NCI-H2029 treated with DMSO at 0.1 percent for 48 hours (cell line): ENCODE results near the gene DEFB108B.
"Not testable (repeated sequence)": the region's sequence is repeated elsewhere in the genome, so short reads cannot be mapped to it uniquely, and the experiment has no call there.

Experiments
- DNase-seq: peaks from one replicate; lab custom pipeline; 2025; lab: John Stamatoyannopoulos, UW

The DEFB108B gene

DNA sequence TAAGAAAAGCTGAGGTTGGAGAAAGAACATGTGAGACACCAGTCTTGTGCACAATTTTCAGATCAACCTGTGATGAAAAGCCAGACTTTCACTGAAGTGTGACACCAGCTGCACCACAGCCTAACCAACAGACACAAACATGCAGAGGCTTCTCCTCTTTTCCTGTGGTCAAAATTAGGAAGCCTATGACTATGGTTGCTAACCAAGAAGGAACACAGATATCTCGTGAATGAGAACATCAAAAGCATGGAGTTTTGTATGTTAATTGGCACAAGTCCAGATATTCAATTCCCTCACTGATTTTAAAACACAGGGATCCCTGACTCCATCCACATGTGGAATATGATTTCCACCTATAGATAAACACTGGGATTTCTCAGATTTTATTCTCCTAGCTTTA lies 11.5 kb upstream of the DEFB108B start:
- DNase-seq, result not testable (repeated sequence)

DNA sequence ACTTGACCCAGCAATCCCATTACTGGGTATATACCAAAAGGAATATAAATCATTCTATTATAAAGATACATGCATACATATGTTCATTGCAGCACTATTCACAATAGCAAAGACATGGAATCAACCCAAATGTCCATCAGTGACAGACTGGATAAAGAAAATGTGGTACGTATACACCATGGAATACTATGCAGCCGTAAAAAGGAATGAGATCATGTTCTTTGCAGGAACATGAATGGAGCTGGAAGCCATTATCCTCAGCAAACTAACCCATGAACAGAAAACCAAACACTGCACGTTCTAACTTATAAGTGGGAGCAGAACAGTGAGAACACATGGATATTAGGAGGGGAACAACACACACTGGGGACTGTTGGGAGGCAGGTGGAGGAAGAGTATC lies 3.8 kb upstream of the DEFB108B start:
- DNase-seq, result not testable (repeated sequence)

DNA sequence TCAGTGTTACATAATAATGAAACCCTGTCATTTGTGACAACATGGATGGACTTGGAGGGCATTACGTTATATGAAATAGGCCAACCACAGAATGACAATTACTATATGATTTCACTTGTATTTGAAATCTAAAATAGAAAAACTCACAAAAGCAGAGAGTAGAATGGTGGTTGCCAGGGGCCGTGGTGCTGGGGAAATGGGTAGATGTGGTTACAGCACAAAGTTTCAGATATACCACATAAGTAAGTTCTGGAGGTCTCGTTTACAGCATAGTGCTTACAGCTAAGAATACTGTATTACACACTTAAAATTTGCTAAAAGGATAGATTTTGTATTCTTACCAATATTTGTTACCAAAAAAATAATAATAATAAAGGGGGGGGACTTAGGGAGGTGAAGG lies 3.3 kb upstream of the DEFB108B start:
- not testable (repeated sequence) for DNase-seq

DNA sequence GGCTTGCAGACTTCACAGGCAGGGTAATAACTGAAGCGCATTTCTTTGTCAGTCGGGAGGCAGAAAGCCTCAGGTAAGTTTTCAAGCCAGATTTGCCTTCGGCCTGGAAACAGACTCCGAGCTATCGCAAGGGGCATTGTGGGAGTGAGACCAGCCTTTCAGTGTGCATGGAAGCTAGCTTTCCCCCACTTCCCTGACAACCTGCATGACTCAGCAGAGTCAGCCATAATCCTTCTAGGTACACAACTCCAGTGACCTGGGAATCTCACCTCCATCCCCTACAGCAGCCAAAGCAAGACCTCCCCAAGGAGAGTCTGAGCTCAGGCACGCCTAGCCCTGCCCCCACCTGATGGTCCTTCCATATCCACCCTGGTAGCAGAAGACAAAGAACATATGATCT lies 9.7 kb downstream of the DEFB108B start:
- DNase-seq, result not testable (repeated sequence)

DNA sequence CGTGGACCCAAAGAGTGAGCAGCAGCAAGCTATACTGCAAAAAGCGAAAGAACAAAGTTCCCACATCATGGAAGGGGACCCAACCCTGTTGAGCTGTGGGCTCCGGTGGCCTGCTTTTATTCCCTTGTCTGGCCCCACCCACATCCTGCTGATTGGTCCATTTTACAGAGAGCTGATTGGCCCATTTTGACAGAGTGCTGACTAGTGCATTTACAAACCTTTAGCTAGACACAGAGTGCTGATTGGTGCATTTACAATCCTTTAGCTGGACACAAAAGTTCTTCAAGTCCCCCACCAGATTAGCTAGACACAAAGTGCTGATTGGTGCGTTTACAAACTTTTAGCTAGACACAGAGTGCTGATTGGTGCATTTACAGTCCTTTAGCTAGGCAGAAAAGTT lies 10.4 kb downstream of the DEFB108B start:
- not testable (repeated sequence) for DNase-seq

DNA sequence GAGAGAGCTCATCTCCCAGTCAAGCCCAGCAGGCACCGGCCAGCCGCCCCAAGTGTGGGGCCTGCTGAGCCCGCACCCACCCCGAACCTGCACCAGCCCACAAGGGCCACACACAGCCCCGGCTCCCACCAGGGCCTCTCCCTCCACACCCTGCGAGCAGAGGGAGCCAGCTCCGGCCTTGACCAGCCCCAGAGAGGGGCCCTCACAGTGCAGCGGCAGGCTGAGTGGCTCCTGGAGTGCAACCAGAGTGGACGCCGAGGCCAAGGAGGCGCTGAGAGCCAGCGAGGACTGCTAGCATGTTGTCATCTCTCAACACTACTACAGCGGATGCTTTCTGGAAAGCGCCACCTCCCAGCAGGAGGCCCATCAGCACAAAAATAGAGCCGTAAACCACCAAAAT lies 10.9 kb downstream of the DEFB108B start:
- no peak for DNase-seq

DNA sequence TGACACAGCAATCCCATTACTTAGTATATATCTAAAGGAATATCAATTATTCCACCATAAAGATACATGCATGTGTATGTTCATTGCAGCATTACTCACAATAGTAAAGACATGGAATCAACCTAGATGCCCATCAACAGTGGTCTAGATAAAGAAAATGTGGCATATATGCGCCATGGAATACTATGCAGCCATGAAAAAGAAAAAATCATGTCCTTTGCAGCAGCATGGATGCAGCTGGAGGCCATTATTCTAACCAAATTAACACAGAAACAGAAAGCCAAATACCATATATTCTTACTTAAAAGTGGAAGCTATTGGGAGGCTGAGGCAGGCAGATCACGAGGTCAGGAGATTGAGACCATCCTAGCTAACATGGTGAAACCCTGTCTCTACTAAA lies 20.9 kb downstream of the DEFB108B start:
- not testable (repeated sequence) for DNase-seq

DNA sequence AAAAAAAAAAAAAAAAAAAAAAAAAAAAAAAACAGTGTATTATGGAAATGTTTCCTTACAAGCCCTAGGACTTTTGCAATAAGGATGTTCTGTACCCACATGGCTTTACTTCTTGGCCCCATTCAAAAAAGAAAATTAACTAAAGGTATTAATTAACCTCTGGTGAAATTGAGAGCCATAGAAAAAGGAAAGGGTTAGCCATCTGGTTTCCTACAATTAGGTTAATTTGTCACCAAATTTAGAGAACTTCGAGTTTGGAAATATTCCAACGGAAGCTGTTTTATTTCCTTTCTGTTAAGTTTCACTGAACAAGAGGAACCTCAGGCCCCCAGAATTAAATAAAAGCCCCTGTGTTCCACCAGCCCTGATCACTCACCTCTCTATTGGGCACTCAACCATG lies 22.9 kb downstream of the DEFB108B start:
- not testable (repeated sequence) for DNase-seq

DNA sequence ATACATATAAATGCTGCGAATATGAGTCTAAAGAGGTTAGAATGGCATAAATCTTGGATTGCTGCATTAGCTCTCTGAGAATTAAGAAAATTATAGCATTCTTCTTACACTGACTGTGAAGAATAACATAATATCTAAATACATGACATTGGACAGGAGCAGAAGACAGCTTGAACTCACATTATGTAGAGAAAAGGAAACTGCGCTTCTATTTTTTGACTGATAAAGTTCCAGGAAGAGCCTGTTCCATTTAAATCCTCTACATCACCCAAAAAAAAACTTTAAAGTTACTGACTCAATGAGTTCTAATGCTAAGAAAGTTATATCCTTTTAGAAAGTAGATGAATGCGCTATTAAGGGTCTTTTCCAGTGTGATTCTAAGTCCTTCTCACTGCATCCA lies 27.8 kb downstream of the DEFB108B start:
- DNase-seq, result not testable (repeated sequence)

DNA sequence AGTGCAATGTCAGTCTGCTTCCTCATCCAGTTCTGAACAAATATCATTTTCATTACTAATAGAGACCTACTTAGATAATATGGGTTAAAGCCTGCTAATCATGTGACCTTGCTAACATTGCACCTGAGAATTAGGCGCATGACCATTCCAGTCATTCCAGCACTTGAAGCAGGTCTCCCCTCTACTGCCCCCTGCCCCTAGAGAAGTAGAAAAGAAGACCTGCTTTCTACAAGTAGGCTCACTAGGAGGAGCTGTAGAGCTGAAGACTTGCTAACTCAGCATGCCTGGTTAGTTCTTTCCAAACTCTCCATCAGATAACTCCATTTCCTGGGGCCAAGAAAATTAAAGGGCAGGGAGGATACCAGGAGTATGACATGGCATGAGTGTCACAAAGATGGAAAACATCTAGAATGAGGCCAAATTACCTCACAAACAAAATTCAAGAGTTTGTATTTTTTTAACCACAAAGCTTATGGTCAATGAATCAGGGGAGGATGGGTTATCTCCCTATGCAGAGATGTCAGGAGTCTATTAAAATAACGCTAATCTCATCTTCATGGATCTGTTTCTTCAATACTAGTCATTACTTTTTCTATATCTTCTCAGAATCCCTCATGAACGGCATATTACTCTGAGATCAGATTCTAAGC lies 31.1 kb downstream of the DEFB108B start:
- DNase-seq, result not testable (repeated sequence)

DNA sequence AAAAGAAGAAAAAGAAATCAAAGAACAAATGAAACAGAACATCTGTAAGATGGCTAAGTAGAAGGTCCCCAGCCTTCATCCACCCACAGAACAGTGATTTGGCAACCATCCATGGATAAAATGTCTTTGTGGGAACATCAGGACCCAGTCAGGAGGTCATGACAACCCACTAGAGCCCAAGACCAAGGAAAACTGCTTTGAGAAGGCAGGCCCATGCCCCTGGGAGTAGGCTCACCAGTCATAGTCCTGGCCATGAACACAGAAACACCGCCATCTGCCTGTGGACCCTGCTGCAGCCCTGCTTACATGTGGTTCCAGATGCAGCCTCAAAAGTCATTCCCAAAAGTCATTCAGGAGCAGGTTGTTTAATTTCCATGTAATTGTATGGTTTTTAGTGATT lies 34.2 kb downstream of the DEFB108B start:
- not testable (repeated sequence) for DNase-seq

DNA sequence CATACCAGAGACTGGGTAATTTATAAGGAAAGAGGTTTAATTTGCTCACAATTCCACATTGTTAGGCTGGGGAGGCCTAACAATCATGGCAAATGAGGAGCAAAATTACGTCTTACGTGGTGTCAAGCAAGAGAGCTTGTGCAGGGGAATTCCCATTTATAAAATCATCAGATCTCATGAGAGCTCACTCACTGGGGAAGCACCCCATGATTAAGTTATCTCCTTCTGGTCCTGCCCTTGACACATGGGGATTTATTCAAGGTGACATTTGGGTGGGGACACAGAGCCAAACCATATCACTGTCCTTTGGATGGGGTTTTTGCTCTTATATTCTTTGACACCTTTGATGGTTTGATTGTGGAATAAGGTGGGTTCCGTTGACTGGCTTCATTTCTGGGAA lies 36.9 kb downstream of the DEFB108B start:
- not testable (repeated sequence) for DNase-seq

DNA sequence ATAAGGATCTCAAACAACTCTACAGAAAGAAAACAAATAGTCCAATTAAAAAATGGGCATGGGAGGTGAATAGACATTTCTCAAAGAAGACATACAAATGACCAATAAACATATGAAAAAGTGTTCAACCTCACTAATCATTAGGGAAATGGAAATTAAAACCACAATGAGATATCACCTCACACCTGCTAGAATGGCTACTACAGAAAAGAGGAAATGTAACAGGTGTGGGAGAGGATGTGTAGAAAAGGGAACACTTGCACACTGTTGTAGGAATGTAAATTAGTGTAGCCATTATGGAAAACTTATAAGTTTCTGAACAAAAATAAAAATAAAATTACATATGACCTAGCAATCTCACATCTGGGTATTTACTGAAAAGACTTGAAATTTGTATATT lies 37.7 kb downstream of the DEFB108B start:
- not testable (repeated sequence) for DNase-seq

DNA sequence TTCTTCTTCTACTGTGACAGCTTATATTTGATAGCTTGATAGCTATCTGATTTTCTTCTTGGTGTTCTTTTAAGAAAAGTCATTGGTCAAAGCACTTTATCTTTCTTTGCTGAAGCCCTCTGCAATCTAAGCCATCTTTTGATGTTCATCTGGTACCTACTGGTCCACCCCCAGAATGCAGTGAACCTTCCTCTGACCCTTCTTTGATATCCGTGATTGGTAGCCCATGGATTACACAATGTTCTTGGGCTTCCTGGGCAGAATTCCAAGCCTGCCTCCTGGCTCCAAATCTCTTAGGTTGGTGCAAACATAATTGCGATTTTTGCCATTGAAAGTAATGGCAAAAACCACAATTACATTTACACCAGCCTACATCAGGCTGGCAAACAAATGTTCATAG lies 43.3 kb downstream of the DEFB108B start:
- not testable (repeated sequence) for DNase-seq

DNA sequence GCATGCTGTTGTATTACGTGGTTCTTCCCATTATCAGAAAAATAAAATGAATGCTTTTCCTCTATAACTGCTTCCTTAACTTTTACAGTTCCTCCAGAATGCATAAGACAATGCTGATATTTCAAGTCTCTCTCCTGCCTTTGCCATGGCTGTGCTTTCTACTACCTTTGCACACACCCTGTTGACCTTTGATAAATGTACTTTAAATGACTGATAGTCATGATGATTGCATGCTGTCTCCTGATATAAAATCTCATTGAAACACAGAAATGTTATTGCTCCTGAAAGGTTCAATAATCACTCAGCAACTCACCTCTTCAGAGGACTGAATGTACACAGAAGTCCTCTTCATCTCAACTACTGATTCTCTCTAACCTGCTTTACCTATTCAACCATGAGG lies 45.1 kb downstream of the DEFB108B start, which contains the start of gene DEFB131B:
DEFB131B (plus strand) TSS at position 395 of the 400 bp plus-strand sequence; CDS start at position 395, 0 bp downstream.
- not testable (repeated sequence) for DNase-seq

DNA sequence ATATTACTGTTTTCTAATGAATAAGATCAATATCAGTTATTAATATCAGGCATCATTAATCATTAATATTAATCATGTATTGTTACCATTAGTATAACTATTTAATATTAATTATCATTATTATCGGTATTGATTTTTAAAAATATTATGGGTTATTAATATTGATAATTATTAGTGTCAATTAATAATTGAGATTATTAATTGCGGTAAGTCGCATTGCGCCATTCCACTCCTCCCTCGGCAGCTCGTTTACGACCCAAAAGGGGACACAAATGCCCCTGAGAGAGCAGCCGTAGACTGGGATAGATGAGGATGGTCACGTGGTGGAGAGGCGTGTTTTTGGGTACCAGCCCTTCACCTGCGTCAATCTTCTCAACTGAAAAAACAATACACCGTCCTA lies 52.8 kb downstream of the DEFB108B start:
- DNase-seq, result not testable (repeated sequence)
